Mesenteric fat pad (tissue), 1 donor: Measurements from ENCODE around the gene NAALADL1. TPM values are rescaled to one million over a fixed set of nuclear protein-coding genes. Genes with fewer than 3 reads are reported as not detected.
"Not testable (repeated sequence)": the region's sequence is repeated elsewhere in the genome, so short reads cannot be mapped to it uniquely, and the experiment has no call there.

Experiments
- DNase-seq: peaks from one replicate; pipeline ENCODE4 v3.0.0-alpha.2; 2020; ENCODE audit warnings: low spot score
- total RNA-seq: library from RNA; stranded (reverse); fragmentation: NEBNext Ultra II Directional; extraction: Animal tissue kit (Norgen Biotek cat#: 25700); gene quantifications from one replicate; pipeline ENCODE4 v1.2.1, GENCODE V29; 2021
- donor health status: DM: yes; HTN: yes; CAD: no.

The NAALADL1 gene
- total RNA-seq, 1 donor from 2014 or later = 15.2 TPM

GRCh38 chr11:65055538-65055937 is 2.8 kb downstream of the NAALADL1 start:
- no peak for DNase-seq

GRCh38 chr11:65053827-65054508 is 4.4 kb downstream of the NAALADL1 start:
- DNase-seq = no peak

GRCh38 chr11:65051398-65051858 is 6.9 kb downstream of the NAALADL1 start:
- DNase-seq = no peak

- no peak for DNase-seq
Measured at GRCh38 chr11:65047581-65048422, 10.6 kb downstream of the NAALADL1 start.

- no peak for DNase-seq
Measured at GRCh38 chr11:65045728-65046127, 12.6 kb downstream of the NAALADL1 start.

GRCh38 chr11:65045061-65045460 is 13.3 kb downstream of the NAALADL1 start:
- no peak for DNase-seq

GRCh38 chr11:65043881-65044501 is 14.4 kb downstream of the NAALADL1 start:
- no peak for DNase-seq

- no peak for DNase-seq
Measured at GRCh38 chr11:65042891-65043290, 15.5 kb downstream of the NAALADL1 start.

- peak; percentile 96 for DNase-seq
Measured at GRCh38 chr11:65040847-65041622, 17.3 kb downstream of the NAALADL1 start, which contains the start of gene SAC3D1. TSS of gene SAC3D1 (plus strand) at chr11:65041210. CDS start at chr11:65041293, 83 bp downstream.

GRCh38 chr11:65040520-65040846 is 17.9 kb downstream of the NAALADL1 start:
- DNase-seq = no peak

GRCh38 chr11:65036931-65037330 is 21.4 kb downstream of the NAALADL1 start:
- no peak for DNase-seq

GRCh38 chr11:65035579-65035978 is 22.8 kb downstream of the NAALADL1 start:
- no peak for DNase-seq

- no peak for DNase-seq
Measured at GRCh38 chr11:65034423-65034822, 23.9 kb downstream of the NAALADL1 start.

GRCh38 chr11:65032216-65032615 is 26.1 kb downstream of the NAALADL1 start:
- DNase-seq = no peak

- DNase-seq = peak; percentile 97
Measured at GRCh38 chr11:65027213-65028067, 30.9 kb downstream of the NAALADL1 start, which contains the start of gene SNX15. TSS of gene SNX15 (plus strand) at chr11:65027439. CDS start at chr11:65027538, 99 bp downstream.

- DNase-seq = no peak
Measured at GRCh38 chr11:65026810-65027209, 31.5 kb downstream of the NAALADL1 start.

GRCh38 chr11:65023502-65023901 is 34.9 kb downstream of the NAALADL1 start:
- not testable (repeated sequence) for DNase-seq

- no peak for DNase-seq
Measured at GRCh38 chr11:65021509-65021908, 36.8 kb downstream of the NAALADL1 start.

GRCh38 chr11:65021003-65021402 is 37.4 kb downstream of the NAALADL1 start:
- no peak for DNase-seq

GRCh38 chr11:65019824-65020223 is 38.5 kb downstream of the NAALADL1 start:
- DNase-seq = no peak
